Transverse colon (tissue), 4 donors: Measurements from ENCODE around the gene SLC30A10. TPM values are rescaled to one million over a fixed set of nuclear protein-coding genes. Genes with fewer than 3 reads are reported as not detected.
"Not testable (repeated sequence)": the region's sequence is repeated elsewhere in the genome, so short reads cannot be mapped to it uniquely, and the experiment has no call there.

ENCODE experiments used
- DNase-seq: peaks from one replicate; pipeline ENCODE4 v3.0.0-alpha.2; 2019
- H3K27ac ChIP-seq, 4 donors: fragments of 200-600 bp; sonication (generic); 2 replicates each; pipeline ENCODE4 v1.5.1; 2016 to 2018; ENCODE audit warnings: inconsistent platforms in 4 of 4
- H3K27me3 ChIP-seq: fragments of 200-600 bp; sonication (generic); 2 replicates; pipeline ENCODE4 v1.5.1; 2017; ENCODE audit warnings: inconsistent platforms
- H3K36me3 ChIP-seq, 4 donors: fragments of 200-600 bp; sonication (generic); 2 replicates each; pipeline ENCODE4 v1.5.1; 2017 to 2019; ENCODE audit warnings: inconsistent platforms in 4 of 4
- H3K4me1 ChIP-seq, 4 donors: fragments of 200-600 bp; sonication (generic); 2 replicates each; pipeline ENCODE4 v1.5.1; 2017 to 2020; ENCODE audit warnings: inconsistent platforms in 4 of 4
- H3K4me3 ChIP-seq, 4 donors: fragments of 200-600 bp; sonication (generic); 1 replicate in 1 of 4; 2 replicates in 3 of 4; pipeline versions ENCODE4 v1.5.1 to v1.6.1; 2017 to 2019; ENCODE audit warnings: inconsistent platforms in 4 of 4
- H3K9me3 ChIP-seq, 2 donors: fragments of 200-600 bp; sonication (generic); 2 replicates each; pipeline ENCODE4 v1.5.1; 2017 to 2019; ENCODE audit warnings: inconsistent platforms in 2 of 2
- CTCF ChIP-seq, 5 experiments: fragments of 200-600 bp in 3 of 5; fragments of 450-650 bp in 2 of 5; sonication (generic) in 3 of 5; IDR thresholded peaks; 1 replicate in 2 of 5; 2 replicates in 3 of 5; pipeline ENCODE4 v1.5.1; 2016 to 2017; ENCODE audit warnings: antibody characterized with exemption in 5 of 5, inconsistent platforms in 3 of 5, mild to moderate bottlenecking in 2 of 5, moderate library complexity in 1 of 5
- EP300 ChIP-seq: sonication (generic); formaldehyde crosslinking; IDR thresholded peaks from one replicate; pipeline ENCODE4 v1.6.1; 2017; ENCODE audit warnings: antibody characterized with exemption, low read depth
- POLR2A ChIP-seq: fragments of 450-650 bp; IDR thresholded peaks from one replicate; pipeline ENCODE4 v1.6.1; 2016; ENCODE audit warnings: antibody characterized with exemption, mild to moderate bottlenecking, moderate library complexity
- POLR2AphosphoS5 ChIP-seq, 3 donors: sonication (generic); formaldehyde crosslinking; IDR thresholded peaks; one replicate each; pipeline ENCODE4 v1.6.1; 2016; ENCODE audit warnings: antibody characterized with exemption in 3 of 3
- WGBS, 2 donors: methylation state at CpG; one replicate each; pipeline ENCODE4 v1.1.5; 2018; ENCODE audit warnings: low coverage in 1 of 2; 5-methylcytosine and 5-hydroxymethylcytosine counted together
- in situ Hi-C, 4 donors: fragments of 200-750 bp; cut with MboI; loops; one replicate each; pipeline versions ENCODE4 v1.15.0 to v1.15.1; 2017; ENCODE audit warnings: low sequenced_read_pairs in 3 of 4, low pct_ligation_motif_present in 1 of 4, low pct_unique_long_range_greater_than_20kb in 1 of 4
- intact Hi-C: fragments of 100-400 bp; cut with DNase I; formaldehyde crosslinking; loops from one replicate; pipeline ENCODE4 v1.15.1; 2023; ENCODE audit warnings: low total_unique reads
- total RNA-seq, 4 donors: library from RNA; depleted of rRNA; stranded (reverse); fragments of >200 nt; gene quantifications; one replicate each; pipeline ENCODE4 v1.1.0, GENCODE V29; 2016

Gene SLC30A10
- total RNA-seq, 4 donors from 2014 or later = 19.2 to 79.3 (median 22.1) TPM; not detected in 1

GRCh38 chr1:219958875-219959417 is 30.6 kb upstream of the SLC30A10 start:
- TF ChIP-seq EP300 (no peak), POLR2AphosphoS5 (IDR thresholded peaks at IDR 0.05) (peak in 1 of 3 donors; percentile 37)
- H3K27ac ChIP-seq = no peak overlapping the region
- H3K9me3 ChIP-seq = no peaks in the 10 kb centered on the region
- no peaks in the 10 kb centered on the region for H3K36me3 ChIP-seq
- no peak overlapping the region for H3K4me3 ChIP-seq
- in situ Hi-C loops = no loop called here
- H3K4me1 ChIP-seq = peaks cover 0 to 4% (median 0%) of the 10 kb centered on the region in 4 donors
- DNase-seq = peak; percentile 42
- whole genome bisulfite sequencing, 2 donors = 44 to 49% methylated on average over 7 to 16 of the region's 16 CpGs
- peaks cover 63% of the 10 kb centered on the region for H3K27me3 ChIP-seq
- intact Hi-C loops = no loop called here

GRCh38 chr1:219954736-219955421 is 26.5 kb upstream of the SLC30A10 start:
- Histone ChIP-seq H3K27ac (no peak overlapping the region), H3K27me3 (peaks cover 72% of the 10 kb centered on the region), H3K4me3 (no peak overlapping the region), H3K9me3 (no peaks in the 10 kb centered on the region), H3K4me1 (peaks cover 0 to 4% (median 0%) of the 10 kb centered on the region in 4 donors), H3K36me3 (no peaks in the 10 kb centered on the region)
- no peak for DNase-seq
- in situ Hi-C loops = no loop called here
- intact Hi-C loops = no loop called here
- TF ChIP-seq CTCF (IDR thresholded peaks at IDR 0.05) (no peak), POLR2AphosphoS5 (IDR thresholded peaks at IDR 0.05) (no peak), EP300 (no peak), POLR2A (no peak)
- WGBS, 2 donors = 55 to 59% methylated on average over 9 to 11 of the region's 11 CpGs

- no peak for DNase-seq
- 63 to 69% methylated on average over 4 to 6 of the region's 6 CpGs for WGBS, 2 donors
- Histone ChIP-seq H3K27me3 (peaks cover 72% of the 10 kb centered on the region), H3K4me1 (no peaks in the 10 kb centered on the region), H3K4me3 (no peak overlapping the region), H3K9me3 (no peaks in the 10 kb centered on the region), H3K36me3 (no peaks in the 10 kb centered on the region), H3K27ac (no peak overlapping the region)
- intact Hi-C loops = no loop called here
- in situ Hi-C loops = no loop called here
- TF ChIP-seq POLR2A = no peak
- no peak for TF ChIP-seq CTCF (IDR thresholded peaks at IDR 0.05)
- no peak for TF ChIP-seq POLR2AphosphoS5 (IDR thresholded peaks at IDR 0.05)
- TF ChIP-seq EP300 = no peak
Measured at GRCh38 chr1:219954052-219954451, 25.7 kb upstream of the SLC30A10 start.

GRCh38 chr1:219952361-219952760 is 24.0 kb upstream of the SLC30A10 start:
- intact Hi-C loops (no loop called here), in situ Hi-C loops (no loop called here)
- Histone ChIP-seq H3K9me3 (no peaks in the 10 kb centered on the region), H3K36me3 (no peaks in the 10 kb centered on the region), H3K4me1 (no peaks in the 10 kb centered on the region), H3K27me3 (peaks cover 62% of the 10 kb centered on the region), H3K27ac (no peak overlapping the region), H3K4me3 (no peak overlapping the region)
- DNase-seq = no peak
- TF ChIP-seq CTCF (IDR thresholded peaks at IDR 0.05) (no peak), EP300 (no peak), POLR2A (no peak), POLR2AphosphoS5 (IDR thresholded peaks at IDR 0.05) (no peak)

GRCh38 chr1:219949227-219949626 is 20.9 kb upstream of the SLC30A10 start:
- DNase-seq, intact Hi-C loops, H3K4me1 ChIP-seq, H3K4me3 ChIP-seq, in situ Hi-C loops, H3K36me3 ChIP-seq, H3K9me3 ChIP-seq, H3K27ac ChIP-seq: not testable (repeated sequence)
- H3K27me3 ChIP-seq = peaks cover 60% of the 10 kb centered on the region
- WGBS, 2 donors = 86% methylated on average over 5 of the region's 5 CpGs; no CpG with 5 or more reads in 1 of the 2 donors

- intact Hi-C loops, DNase-seq: not testable (repeated sequence)
Measured at GRCh38 chr1:219948766-219949165, 20.4 kb upstream of the SLC30A10 start.

More at GRCh38 chr1:219948766-219949165, 20.4 kb upstream of the SLC30A10 start:
- H3K4me3 ChIP-seq, H3K36me3 ChIP-seq, H3K4me1 ChIP-seq, in situ Hi-C loops, H3K9me3 ChIP-seq, H3K27ac ChIP-seq: not testable (repeated sequence)
- 88 to 90% methylated on average over 3 of the region's 3 CpGs for WGBS, 2 donors
- H3K27me3 ChIP-seq = peaks cover 59% of the 10 kb centered on the region
